Activated naive CD8-positive, alpha-beta T cell treated with anti-CD3 and anti-CD28 coated beads for 36 hours (primary cell): Measurements from ENCODE around the gene ZNF805. TPM values are rescaled to one million over a fixed set of nuclear protein-coding genes. Genes with fewer than 3 reads are reported as not detected.
"Not testable (repeated sequence)": the region's sequence is repeated elsewhere in the genome, so short reads cannot be mapped to it uniquely, and the experiment has no call there.

Source experiments
- DNase-seq: peaks from one replicate; pipeline ENCODE4 v3.0.0; 2021
- H3K27ac Mint-ChIP-seq: one replicate; pipeline ENCODE4 v1.8.0; 2022; ENCODE audit warnings: mild to moderate bottlenecking, moderate library complexity, mixed read lengths
- H3K27me3 Mint-ChIP-seq: one replicate; pipeline ENCODE4 v1.8.0; 2022; ENCODE audit warnings: mild to moderate bottlenecking, mixed read lengths
- H3K36me3 Mint-ChIP-seq: one replicate; pipeline ENCODE4 v1.8.0; 2021; ENCODE audit warnings: mild to moderate bottlenecking, mixed read lengths
- H3K4me1 Mint-ChIP-seq: one replicate; pipeline ENCODE4 v1.8.0; 2021; ENCODE audit warnings: mixed read lengths
- H3K4me3 Mint-ChIP-seq: one replicate; pipeline ENCODE4 v1.8.0; 2022; ENCODE audit warnings: mild to moderate bottlenecking, moderate library complexity, mixed read lengths
- H3K9me3 Mint-ChIP-seq: one replicate; pipeline ENCODE4 v1.8.0; 2022; ENCODE audit warnings: mixed read lengths
- total RNA-seq, 2 experiments: library from RNA; stranded (reverse); gene quantifications; one replicate each; pipeline ENCODE4 v1.2.3, GENCODE V29; 2021

The ZNF805 gene
- total RNA-seq, 2 experiments from 2014 or later: 9.7 TPM

DNA sequence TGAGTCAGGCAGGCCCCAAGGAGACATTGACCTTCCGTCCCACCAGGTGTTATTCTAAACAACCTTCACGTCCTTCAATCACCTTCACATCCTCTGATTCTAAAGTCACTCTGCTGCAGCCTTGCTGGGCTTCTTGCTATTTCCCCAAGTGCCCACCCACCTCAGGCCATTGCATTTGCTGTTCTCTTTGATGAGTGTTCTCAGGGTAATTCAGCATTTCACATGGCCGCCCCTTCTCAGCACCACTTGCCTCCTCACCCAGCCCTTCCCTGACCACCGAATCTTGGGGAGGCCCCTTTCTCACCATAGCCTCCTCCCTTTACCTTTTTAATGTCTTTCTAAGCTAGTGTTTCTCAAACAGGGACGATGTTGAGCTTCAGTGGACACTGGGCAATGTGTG, 4.6 kb downstream of the ZNF805 start:
- no peaks in the 10 kb centered on the region for H3K27me3 Mint-ChIP-seq
- DNase-seq: no peak
- H3K27ac Mint-ChIP-seq: no peak overlapping the region
- peaks cover 24% of the 10 kb centered on the region for H3K4me1 Mint-ChIP-seq
- H3K4me3 Mint-ChIP-seq: no peak overlapping the region
- peaks cover 51% of the 10 kb centered on the region for H3K36me3 Mint-ChIP-seq
- H3K9me3 Mint-ChIP-seq: peaks cover 4% of the 10 kb centered on the region

DNA sequence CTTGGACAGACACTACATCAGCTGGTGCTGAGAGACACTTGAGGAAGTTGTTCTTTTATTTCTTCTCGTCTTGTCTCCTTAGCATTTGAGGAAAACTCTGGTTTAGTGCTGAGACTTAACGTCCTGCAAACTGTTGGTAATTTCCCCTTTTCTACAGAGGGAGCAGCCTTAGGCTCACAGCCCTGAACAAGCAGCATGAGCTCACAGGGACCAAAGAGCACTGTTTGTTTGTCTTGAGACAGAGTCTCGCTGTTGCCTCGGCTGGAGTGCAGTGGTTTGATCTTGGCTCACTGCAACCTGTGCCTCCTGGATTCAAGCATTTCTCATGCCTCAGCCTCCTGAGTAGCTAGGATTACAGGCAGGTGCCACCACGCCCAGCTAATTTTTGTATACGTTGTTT, 5.5 kb downstream of the ZNF805 start:
- Mint-ChIP-seq H3K36me3 (peaks cover 57% of the 10 kb centered on the region), H3K4me3 (no peak overlapping the region), H3K27me3 (no peaks in the 10 kb centered on the region), H3K27ac (no peak overlapping the region), H3K9me3 (peaks cover 10% of the 10 kb centered on the region), H3K4me1 (peaks cover 21% of the 10 kb centered on the region)
- no peak for DNase-seq

DNA sequence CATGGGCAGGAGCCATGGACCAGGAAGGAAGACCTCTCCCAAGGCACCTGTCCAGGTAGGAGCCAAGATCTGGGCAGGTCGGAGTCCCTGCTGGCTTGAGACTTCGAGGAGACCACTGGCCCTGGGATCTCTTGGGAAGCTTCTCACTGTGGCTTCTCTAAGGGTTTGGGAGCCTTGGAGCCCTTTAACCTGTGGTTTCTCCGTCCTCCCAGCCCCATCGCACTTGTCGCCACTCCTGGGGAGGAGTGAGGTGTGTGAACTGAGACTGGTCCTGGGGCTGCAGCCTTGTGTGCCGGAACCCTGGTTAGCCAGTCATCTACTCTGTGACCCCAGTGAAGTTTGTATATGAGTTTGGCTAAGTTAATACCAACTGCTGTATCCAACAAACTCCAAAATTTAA, 8.2 kb downstream of the ZNF805 start:
- no peaks in the 10 kb centered on the region for H3K27me3 Mint-ChIP-seq
- H3K36me3 Mint-ChIP-seq: peaks cover 81% of the 10 kb centered on the region
- H3K4me3 Mint-ChIP-seq: no peak overlapping the region

DNA sequence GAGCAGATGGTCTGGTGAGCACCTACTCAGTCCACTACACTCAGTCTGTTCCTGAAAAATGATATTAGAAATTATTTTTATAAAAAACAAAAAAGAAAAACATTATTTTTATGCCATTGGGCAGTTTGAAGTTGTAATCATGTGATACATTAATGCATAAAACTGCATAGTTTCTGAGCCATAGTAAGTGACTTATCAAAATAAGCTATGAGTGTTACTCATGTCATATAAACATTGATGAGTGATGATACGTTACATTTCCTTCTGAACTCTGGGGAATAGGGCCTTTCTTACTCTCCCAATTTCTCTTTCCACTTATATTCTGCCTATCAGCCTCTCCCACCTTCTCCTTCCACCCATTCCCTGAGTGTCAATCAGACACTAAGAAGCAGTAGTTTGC, 8.9 kb downstream of the ZNF805 start:
- Mint-ChIP-seq H3K9me3 (peaks cover 27% of the 10 kb centered on the region), H3K4me1 (peaks cover 1% of the 10 kb centered on the region), H3K36me3 (peaks cover 87% of the 10 kb centered on the region), H3K4me3 (no peak overlapping the region), H3K27ac (no peak overlapping the region), H3K27me3 (no peaks in the 10 kb centered on the region)
- no peak for DNase-seq

More for the DNA sequence above, 8.2 kb downstream of the ZNF805 start:
- H3K4me1 Mint-ChIP-seq: peaks cover 4% of the 10 kb centered on the region
- DNase-seq: no peak
- H3K9me3 Mint-ChIP-seq: peaks cover 26% of the 10 kb centered on the region
- no peak overlapping the region for H3K27ac Mint-ChIP-seq

DNA sequence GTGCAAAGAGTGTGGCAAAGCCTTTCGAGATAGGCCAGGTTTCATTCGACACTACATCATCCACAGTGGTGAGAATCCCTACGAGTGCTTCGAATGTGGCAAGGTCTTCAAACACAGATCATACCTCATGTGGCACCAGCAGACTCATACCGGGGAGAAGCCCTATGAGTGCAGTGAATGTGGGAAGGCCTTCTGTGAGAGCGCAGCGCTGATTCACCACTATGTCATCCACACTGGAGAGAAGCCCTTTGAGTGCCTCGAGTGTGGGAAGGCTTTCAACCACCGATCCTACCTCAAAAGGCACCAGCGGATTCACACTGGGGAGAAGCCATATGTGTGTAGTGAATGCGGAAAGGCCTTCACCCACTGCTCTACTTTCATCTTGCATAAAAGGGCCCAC, 13.3 kb downstream of the ZNF805 start:
- Mint-ChIP-seq H3K9me3 (peaks cover 39% of the 10 kb centered on the region), H3K36me3 (peaks cover 81% of the 10 kb centered on the region)
- H3K4me1 Mint-ChIP-seq, DNase-seq, H3K27ac Mint-ChIP-seq, H3K4me3 Mint-ChIP-seq, H3K27me3 Mint-ChIP-seq: not testable (repeated sequence)

DNA sequence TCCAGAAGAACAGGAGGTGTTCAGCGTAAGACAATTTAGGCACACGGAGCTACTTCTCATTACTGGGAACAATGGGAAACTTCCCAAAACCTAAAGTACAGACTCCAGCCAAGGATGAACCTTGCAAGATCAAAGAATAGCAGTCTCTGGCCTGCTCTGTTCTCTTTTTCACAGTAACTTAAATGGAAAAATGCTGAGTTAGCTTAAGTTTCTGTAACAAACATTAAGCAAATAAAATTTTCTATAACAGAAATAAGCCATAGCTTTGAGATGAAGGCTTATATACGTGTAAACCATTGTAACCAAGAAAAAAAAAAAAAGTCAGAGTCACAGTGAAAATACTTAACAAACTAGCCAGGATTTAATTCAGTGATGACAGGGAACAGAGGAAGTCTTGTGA, 21.6 kb downstream of the ZNF805 start:
- H3K4me1 Mint-ChIP-seq: no peaks in the 10 kb centered on the region
- no peak overlapping the region for H3K27ac Mint-ChIP-seq
- H3K27me3 Mint-ChIP-seq: no peaks in the 10 kb centered on the region
- H3K36me3 Mint-ChIP-seq: peaks cover 69% of the 10 kb centered on the region
- peaks cover 33% of the 10 kb centered on the region for H3K9me3 Mint-ChIP-seq
- H3K4me3 Mint-ChIP-seq: no peak overlapping the region
- no peak for DNase-seq

DNA sequence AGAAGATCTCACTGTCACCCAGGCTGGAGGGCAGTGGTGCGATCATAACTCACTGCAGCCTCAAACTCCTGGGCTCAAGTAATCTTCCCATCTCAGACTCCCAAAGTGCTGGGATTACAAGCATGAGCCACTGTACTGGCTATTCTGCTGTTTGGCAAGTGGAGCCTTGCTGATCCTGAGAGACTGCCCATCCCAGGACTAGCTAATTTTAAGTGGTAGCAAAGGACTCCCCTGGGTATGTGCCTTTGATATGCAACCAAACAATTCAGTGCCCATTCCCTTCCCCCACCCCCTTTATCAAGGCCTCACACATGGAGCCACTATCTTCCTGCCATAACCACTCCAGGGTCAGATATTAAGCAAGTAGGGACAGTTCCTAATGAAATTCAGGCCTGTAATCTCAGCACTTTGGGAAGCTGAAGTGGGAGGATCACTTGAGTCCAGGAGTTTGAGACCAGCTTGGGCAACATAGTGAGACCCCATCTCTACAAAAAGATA, 22.9 kb downstream of the ZNF805 start:
- Mint-ChIP-seq H3K27me3 (no peaks in the 10 kb centered on the region), H3K36me3 (peaks cover 68% of the 10 kb centered on the region), H3K4me3 (no peak overlapping the region), H3K27ac (no peak overlapping the region), H3K4me1 (no peaks in the 10 kb centered on the region), H3K9me3 (peaks cover 30% of the 10 kb centered on the region)
- no peak for DNase-seq

DNA sequence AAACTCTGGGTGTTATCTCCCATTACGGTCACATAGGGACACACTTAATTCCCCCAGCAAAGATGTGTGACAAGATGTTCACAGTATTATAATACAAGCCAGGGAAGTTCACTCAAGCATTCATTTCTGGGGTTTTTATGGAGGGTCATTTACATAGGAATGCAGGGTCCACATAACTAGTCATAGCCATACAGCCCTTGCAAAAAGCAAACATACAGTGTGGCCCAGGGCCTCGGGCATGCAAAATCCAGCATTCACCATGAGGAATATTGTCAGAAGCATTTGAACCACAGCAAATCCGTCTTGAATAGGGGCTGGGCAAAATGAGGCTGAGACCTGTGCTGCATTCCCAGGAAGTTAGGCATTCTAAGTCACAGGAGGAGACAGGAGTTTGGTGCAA, 26.9 kb downstream of the ZNF805 start:
- Mint-ChIP-seq H3K36me3 (peaks cover 53% of the 10 kb centered on the region), H3K4me3 (no peak overlapping the region), H3K27me3 (no peaks in the 10 kb centered on the region), H3K4me1 (peaks cover 4% of the 10 kb centered on the region), H3K9me3 (peaks cover 3% of the 10 kb centered on the region), H3K27ac (no peak overlapping the region)
- DNase-seq: no peak

DNA sequence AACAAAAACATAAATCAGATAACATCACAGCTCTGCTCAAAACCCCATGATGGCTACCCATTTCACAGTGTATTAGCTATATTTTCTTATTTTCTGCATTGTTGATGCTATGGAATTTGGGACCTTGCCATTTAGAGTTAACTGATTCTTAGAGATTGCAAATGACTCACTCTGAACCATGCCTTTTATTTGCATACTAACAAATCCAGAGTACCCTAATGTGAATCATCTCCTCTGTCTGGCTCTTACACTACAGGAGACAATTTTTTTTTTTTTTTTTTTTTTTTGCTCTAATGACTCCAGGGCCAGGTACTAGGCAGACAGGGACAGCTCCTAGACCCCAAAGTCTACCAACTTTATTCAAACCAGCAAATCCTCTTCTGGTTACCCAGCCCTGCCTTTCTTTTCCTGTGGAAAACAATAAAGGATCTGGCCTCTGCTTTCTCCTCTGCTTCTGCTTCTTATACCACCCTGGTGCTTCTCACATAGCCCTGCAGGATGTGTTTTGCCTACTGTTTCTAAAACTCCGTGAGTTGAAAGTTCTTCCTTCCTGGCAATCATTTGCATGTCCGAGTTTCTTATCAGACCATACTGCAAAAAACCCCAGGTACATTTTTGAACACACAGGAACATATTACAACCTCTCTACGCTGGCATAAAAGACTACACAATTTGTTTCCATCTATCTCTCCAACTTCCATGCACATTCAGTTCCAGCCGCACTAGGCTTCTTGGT, 29.3 kb downstream of the ZNF805 start:
- Mint-ChIP-seq H3K9me3 (peaks cover 5% of the 10 kb centered on the region), H3K27ac (no peak overlapping the region), H3K27me3 (no peaks in the 10 kb centered on the region), H3K4me1 (peaks cover 12% of the 10 kb centered on the region), H3K4me3 (no peak overlapping the region), H3K36me3 (peaks cover 63% of the 10 kb centered on the region)
- DNase-seq: no peak

DNA sequence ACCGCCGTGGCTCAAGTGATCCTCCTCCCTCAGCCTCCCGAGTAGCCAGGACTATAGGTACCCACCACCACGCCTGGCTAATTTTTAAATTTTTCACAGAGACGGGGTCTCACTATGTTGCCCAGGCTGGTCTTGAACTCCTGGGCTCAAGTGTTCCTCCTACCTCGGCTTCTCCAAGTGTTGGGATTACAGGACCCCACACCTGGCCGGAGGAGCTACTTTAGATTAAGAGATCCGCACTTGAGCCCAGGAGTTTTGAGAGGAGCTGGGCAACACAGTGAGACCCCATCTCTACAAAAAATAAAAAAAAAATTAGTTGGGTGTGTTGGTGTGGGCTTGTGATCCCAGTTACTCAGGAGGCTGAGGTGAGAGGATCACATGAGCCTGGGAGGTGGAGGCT, 30.8 kb downstream of the ZNF805 start:
- no peak for DNase-seq
- Mint-ChIP-seq H3K9me3 (peaks cover 2% of the 10 kb centered on the region), H3K4me3 (no peak overlapping the region), H3K4me1 (peaks cover 13% of the 10 kb centered on the region), H3K27ac (no peak overlapping the region), H3K36me3 (peaks cover 63% of the 10 kb centered on the region), H3K27me3 (no peaks in the 10 kb centered on the region)

DNA sequence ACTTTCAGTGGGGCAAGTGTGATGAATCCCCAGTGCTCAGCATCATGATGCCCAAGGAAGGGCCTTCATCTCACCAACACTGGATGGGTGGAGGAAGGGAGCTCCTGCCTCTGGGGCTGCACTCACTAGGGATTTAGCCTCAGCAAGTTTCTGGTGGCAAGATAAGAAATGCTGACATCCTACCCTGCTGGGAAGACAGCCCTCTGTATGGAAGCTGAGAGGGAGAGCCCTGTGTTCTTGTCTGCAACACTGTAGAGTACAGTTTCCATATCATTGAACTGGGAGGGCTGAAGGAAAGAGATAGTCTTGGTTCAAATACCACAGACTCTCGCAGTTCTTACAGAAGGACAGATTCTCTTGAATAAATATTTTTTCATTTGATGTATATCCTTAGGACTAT, 32.6 kb downstream of the ZNF805 start:
- Mint-ChIP-seq H3K27ac (no peak overlapping the region), H3K4me1 (peaks cover 14% of the 10 kb centered on the region), H3K9me3 (peaks cover 2% of the 10 kb centered on the region), H3K4me3 (no peak overlapping the region), H3K36me3 (peaks cover 59% of the 10 kb centered on the region), H3K27me3 (no peaks in the 10 kb centered on the region)
- no peak for DNase-seq

DNA sequence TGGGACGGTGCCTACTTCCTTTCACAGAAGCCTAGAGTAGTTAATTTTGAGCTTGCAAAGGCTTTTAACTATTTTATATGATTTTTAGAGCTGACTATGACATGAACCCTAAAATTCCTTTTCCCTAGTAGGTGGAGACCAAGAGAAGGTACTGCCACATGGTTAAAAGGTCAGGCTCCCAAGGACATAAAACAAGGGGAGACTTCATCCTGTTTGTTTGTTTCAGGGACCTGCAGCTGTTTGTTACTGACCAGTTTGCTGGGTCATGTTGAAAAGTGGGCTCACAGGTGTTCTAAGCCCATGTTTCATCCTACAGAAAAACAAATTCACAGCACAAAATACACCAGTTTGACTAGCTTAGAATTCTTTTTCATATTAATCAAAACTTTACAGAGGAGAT, 36.0 kb downstream of the ZNF805 start:
- no peak for DNase-seq
- Mint-ChIP-seq H3K4me3 (no peak overlapping the region), H3K27me3 (no peaks in the 10 kb centered on the region), H3K27ac (no peak overlapping the region), H3K4me1 (peaks cover 17% of the 10 kb centered on the region), H3K9me3 (peaks cover 2% of the 10 kb centered on the region), H3K36me3 (peaks cover 53% of the 10 kb centered on the region)

DNA sequence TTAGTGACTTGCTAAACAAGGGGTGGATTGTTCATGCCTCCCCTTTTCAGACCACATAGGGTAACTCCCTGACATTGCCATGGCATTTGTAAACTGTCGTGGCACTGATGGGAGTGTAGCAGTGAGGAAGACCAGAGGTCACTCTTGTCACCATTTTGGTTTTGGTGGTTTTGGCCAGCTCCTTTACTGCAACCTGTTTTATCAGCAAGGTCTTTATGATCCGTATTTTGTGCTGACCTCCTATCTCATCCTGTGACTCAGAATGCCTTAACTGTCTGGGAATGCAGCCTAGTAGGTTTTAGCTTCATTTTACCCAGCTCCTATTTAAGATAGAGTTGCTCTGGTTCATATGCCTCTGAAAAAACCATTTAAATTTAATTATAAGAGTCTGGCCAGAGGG, 38.0 kb downstream of the ZNF805 start:
- not testable (repeated sequence) for H3K9me3 Mint-ChIP-seq

DNA sequence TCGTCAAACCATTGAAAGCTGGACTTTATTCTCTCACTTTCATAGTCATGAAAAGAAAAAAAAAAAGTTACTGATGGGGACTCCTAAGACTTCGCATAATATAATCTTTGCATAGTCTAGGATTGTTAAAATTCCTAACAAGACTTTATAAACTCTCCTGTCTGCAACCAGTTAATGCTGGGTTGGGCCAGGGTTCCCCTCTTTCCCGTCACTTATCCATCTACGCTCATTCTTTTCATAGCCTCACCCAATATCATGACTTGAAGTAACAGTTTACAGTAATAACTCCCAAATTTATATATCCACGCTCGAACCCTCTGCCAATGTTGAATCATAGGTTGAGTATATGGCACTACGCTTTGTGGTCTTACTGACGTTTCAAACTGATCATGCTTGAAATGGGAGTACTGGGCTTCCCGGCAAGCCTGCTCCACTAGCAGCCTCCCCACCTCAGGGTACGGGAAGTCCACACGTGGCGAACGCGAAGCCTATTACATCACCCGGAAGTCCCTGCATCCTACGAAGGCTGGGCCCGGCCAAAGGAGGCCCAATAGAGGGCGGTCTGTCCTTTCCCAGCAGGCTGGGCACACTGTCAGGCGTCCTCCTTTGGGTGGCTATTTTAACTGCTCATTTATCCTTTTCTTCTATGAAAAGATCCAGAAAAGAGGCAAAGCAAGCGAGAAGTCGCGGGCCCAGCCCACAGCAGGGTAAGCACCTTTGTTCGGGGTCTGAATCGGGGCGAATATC, 39.2 kb downstream of the ZNF805 start:
- no peak overlapping the region for H3K27ac Mint-ChIP-seq
- H3K36me3 Mint-ChIP-seq: peaks cover 58% of the 10 kb centered on the region

More for the DNA sequence above, 38.0 kb downstream of the ZNF805 start:
- Mint-ChIP-seq H3K36me3 (peaks cover 58% of the 10 kb centered on the region), H3K4me1 (peaks cover 32% of the 10 kb centered on the region)
- not testable (repeated sequence) for DNase-seq, H3K27me3 Mint-ChIP-seq, H3K4me3 Mint-ChIP-seq, H3K27ac Mint-ChIP-seq

DNA sequence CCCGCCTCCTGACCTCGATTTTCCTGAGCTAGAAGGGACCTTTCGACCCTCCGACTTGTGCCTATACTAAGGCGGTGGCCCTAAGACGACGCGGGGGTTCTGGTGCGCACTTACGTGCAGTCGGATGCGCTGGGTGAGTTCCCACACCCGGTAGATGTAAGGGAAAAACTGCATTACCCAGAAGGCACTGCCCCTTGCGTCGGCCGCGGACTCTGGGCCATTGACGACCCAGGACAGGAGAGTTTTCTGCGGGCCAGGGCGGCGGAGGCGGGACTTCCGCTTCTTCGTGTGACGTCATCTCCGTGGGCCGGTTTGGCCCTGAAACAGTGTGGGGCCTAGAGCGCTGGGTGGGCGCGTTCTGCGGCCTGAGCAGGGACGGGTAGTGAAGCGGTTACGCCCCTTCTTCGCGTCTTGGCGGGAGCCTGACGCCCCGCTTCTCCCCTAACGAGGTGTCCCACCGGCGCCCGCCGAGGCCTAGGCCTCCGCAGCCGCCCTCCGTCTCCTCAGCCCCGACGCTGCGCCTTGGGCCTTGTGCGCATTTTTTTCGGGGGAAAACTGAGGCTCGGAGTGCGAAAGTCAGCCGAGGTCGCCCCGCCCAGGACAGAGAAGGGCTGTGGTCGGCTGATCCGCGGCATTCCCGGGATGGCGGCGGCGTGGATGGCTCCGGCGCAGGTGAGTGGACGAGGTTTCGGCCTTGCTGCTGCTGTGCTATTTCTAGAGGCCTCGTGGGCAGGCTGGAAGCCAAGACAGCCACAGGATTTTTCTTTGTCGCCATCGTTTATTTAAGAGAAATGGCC, 39.9 kb downstream of the ZNF805 start, which contains the start of gene ZNF460:
Gene ZNF460 (plus strand): TSS at position 321 of the 797 bp plus-strand sequence. CDS start 322 bp downstream, at position 643.
- Mint-ChIP-seq H3K4me1 (peaks cover 36% of the 10 kb centered on the region), H3K27me3 (no peaks in the 10 kb centered on the region), H3K9me3 (no peaks in the 10 kb centered on the region), H3K27ac (no peak within 1 kb of the TSS), H3K36me3 (peaks cover 60% of the 10 kb centered on the region), H3K4me3 (no peak within 1 kb of the TSS)
- peak; percentile 97 for DNase-seq

More for the DNA sequence above, 39.2 kb downstream of the ZNF805 start:
- no peaks in the 10 kb centered on the region for H3K27me3 Mint-ChIP-seq
- no peaks in the 10 kb centered on the region for H3K9me3 Mint-ChIP-seq
- H3K4me1 Mint-ChIP-seq: peaks cover 34% of the 10 kb centered on the region
- peak; percentile 85 for DNase-seq
- H3K4me3 Mint-ChIP-seq: no peak overlapping the region
